NCI-H128 (cell line): Measurements from ENCODE around the gene NRF1.
"Not testable (repeated sequence)": the region's sequence is repeated elsewhere in the genome, so short reads cannot be mapped to it uniquely, and the experiment has no call there.

Experiments
- DNase-seq: peaks from one replicate; lab custom pipeline; 2025; ENCODE audit not compliant: unreplicated experiment; lab: John Stamatoyannopoulos, UW

The NRF1 gene

DNA sequence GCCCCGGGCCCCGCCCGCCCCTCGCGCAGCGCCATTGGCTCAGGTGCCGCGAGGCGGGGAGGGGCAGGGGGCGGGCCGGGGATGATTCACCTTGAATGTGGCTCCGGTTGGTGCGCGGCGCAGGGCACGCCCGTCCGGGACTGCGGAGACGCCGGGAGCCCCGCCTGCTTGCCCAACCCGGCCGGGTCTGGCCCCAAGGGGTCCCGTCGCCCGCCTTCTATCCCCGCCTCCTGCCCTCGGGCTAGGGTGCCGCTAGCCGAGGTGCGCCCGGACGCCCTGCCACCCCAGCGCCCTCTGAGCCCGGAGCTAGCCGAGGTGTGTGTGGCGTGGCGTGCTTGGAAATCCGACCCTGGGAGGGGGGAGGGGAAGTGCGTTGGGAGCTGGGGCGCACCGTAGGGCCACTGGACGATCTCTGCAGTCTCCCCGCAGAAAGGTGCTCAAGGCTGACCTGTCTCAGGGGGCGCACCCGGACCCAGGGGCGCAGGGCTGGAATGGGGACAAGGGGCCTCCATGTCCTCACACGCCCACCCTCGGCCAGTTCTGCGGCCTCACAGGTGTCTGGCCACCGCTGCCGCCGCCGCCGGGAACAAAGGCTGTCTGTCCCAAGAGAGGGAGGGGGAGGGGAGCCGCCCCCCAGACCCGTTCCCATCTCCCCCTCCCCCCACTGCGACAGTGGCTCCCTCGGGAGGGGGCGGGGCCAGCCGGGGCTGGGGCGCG, 168.9 kb downstream of the NRF1 start:
- peak; percentile 63 for DNase-seq

DNA sequence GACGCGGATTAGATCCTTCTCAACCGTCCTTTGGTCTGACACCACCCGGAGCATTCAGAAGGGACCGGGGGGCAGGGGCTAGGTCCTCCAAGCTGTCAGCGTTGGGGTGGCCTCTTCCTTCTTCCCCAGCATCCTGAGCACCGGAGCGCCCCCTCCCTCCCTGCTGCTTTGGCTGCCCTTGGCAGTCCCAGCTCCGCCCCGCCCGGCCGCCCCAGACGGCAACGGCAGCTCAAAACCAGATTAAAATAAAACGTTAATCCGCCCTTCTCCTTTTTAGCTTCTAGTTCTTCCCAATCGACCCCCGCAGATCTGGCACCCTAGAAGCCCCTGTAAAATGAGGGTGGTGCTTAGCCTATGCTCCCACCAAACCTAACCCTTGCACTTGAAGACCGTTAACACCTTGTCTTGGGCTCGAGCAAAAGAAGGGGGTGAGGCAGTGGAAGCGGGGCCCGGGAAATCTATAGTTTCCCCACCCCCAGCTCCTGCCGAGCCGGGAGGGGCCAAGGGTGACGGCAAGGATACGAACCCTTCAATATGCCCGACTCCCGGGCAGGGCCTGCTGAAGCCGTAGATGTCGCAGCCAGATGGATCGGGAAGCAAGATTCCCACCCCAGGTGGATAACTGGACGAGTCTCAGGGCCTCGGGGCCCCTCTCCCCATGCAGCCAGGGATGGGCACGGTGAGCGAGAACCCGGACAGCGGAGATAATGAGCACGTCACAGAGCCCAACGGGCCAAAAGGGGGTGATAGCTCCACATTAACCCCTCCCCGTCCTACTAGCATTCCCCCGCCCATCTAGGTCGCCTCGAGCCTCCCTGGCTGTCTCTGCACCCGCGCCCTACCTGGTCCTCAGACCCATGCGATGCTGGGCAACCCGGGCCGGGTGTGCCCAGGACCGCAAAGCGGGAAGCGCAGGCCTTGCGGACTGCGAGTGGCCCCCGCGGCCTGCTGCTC, 169.7 kb downstream of the NRF1 start:
- DNase-seq = no peak

GRCh38 chr7:129781928-129782817, 170.7 kb downstream of the NRF1 start:
- DNase-seq = peak; percentile 29

DNA sequence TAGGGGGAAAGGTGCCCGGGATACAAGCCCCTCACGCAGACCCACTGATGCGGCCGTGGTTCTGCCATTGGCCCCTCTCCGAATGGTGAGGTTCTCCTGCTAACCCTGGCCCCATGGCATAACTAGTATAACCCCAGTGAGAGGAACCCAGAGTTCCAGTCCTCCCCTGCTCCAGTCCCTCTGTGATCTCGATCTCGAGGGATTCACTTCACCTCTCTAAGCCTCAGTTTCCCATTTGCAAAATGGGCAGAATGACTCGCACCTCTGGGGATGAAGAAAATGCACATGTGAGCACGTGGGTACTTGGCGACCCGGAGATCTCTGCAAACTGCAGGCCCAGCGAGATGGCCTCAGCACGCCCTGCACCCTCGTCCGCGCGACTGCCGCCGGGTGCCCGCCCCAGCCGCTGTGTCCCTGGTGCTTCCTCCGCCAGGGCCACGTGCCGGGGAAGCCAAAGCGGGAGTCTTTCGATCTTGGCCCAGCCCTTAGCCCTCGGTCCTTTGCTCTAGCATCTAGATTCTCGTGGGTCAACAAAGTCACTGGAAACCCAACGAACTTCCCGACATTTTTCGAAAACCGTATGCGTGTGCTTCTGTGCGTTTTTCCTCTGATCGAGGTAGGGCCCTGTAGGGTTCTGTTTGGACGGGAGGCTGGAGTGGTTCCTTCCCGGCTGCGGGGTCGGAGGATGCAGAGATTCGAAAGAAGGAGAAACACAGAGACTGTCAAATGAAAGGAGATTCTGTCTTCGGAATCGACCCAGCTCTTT, 171.5 kb downstream of the NRF1 start:
- DNase-seq = no peak

- DNase-seq = no peak
These were observed 172.0 kb downstream of the NRF1 start for GRCh38 chr7:129783584-129783919.

DNA sequence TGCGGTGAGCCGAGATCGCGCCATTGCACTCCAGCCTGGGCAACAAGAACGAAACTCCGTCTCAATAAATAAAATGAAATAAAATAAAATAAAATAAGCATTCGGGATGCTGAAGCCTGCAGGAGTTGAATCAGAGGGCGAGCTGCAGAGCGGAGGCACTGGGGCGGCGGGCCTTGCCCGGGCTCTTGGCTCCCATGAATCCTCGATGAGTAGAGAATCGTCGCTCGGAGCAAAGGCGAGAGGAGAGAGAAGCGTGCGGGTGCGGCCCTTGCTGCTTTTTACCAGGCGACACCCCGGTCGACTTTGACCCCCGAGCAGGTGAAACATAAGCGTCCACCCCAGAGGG, 172.9 kb downstream of the NRF1 start:
- no peak for DNase-seq

DNA sequence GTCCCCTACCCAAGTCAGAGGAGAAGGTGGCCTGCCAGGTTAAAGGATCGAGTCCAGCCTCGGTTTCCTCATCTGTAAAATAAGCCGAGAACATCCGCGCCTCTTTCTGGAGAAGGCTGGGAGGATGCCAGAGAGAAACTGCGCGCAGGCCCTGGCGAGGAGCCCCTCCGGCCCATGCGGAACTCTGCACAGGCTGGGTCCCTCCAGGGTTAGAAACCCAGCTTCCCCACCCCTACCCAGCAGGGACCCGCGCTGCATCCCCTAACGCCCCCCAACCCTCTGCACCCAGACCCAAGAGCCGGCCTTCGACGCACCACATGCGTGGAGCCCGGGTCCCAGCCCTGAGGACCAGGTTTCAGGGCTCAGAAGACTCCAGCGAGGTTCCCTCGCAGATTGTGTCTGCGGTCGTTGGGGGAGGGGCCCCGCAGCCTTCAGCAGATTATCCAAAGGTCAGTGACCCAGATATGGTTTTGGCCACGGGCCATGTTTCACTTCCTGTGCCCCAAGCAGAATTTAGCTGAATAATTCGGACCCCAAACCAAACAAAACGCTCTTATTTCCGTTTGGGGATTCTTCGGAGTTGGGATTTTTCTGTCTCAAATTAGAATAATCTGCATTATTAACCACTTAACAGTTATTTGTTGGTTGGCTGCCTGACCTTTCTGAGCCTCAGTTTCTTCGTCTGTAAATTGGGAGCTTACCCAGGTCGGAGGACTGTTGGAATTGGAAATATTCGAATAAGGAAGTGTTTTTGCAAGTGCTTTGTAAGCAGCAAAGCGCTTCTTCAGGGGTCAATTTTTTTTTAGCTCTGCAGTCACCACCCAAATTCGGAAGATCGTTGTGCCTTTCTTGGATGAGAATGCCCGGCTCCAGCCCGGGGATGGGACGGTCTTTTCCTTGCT, 173.5 kb downstream of the NRF1 start:
- DNase-seq = no peak

GRCh38 chr7:129785685-129786514, 174.4 kb downstream of the NRF1 start:
- no peak for DNase-seq

- no peak for DNase-seq
These were observed 175.5 kb downstream of the NRF1 start for GRCh38 chr7:129786825-129787563.

GRCh38 chr7:129789000-129789399, 177.5 kb downstream of the NRF1 start:
- DNase-seq = no peak

DNA sequence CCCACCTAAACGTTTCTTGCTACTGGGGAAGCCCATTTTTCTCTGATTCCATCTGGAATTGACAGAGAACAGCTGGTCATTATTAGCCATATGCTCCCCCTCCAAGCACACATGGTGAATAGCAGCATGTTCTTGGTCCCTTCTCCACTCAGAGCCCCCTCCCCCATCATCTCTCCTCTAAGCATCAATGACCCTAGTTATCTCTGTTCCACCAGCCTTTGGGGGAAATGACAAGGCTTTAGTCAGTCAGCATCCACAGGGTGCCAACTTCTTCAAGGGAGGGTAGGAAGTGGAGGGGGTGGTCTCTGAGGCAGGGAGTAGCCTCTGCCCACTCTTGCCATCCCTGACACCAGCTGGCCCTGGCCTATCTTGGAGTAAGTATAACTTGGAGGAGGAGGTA, 178.1 kb downstream of the NRF1 start:
- DNase-seq = no peak

GRCh38 chr7:129790136-129790535, 178.6 kb downstream of the NRF1 start:
- no peak for DNase-seq

DNA sequence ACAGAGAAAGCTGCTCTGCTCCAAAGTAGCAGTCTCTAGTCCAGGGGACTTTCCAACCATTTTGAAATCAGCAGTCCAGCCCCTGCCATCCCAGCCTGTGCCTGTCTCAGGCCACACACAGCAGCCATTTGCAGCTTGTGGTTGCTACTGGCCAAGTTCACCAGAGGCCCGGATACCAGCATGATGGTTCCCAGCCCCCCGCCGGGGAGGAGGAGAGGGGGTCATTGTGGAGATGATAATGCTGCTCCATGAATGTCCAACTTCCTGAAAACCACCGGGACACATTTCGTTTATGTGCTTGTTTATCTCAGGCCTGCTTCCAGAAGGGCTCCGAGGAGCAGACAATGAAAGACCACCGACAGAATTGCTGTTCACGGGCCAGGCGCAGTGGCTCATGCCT, 181.2 kb downstream of the NRF1 start:
- no peak for DNase-seq

DNA sequence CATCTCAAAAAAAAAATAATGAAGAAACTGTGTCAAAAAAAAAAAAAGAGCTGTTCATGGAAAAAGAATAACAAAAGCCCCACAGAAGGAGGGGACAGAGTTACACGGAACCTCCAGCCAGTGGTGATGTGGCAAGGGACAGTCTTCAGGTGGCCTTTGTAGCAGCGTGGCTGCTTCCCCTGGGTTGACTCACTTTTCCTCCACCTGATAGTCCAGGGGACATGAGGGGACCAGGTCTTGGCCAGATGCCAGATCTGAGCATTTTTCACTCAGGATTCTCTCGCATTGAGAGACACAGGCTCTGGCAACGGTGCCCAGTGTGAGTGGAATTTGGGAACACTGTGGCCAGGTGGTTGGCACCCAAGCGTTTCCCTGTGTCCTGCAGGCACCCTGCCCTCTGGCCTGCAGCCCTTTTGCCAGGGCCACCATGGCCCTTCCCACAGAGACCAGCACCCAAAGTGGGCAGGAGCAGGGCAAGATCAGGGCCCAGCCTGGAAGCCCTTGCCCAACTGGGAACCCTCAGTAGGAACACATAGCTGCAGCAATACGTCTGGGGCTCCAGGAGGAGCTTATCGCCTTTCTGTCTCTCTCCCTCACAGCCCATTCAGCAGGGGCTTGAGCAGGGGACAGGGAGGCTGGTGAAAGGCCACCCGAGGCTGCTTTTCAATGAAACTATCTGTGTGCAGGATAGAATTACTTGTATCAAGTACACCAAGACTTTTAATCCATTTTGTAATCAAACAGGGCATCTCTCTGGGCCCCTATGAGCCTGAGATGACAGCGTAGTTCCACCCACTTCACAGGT, 182.2 kb downstream of the NRF1 start:
- no peak for DNase-seq

DNA sequence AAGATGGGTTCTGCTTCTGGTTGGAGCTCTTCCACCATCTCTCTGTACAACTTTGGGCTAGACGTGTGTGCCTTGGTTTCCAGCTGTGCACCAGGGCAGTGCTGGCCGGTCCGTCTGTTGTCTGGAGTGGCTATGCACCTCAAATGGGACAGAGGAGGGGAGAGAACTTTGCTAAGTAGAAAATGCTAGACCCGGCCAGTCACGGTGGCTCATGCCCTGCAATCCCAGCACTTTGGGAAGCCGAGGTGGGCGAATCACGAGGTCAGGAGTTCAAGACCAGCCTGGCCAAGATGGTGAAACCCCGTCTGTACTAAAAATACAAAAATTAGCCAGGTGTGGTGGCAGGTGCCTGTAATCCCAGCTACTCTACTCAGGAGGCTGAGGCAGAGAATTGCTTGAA, 182.9 kb downstream of the NRF1 start:
- DNase-seq = not testable (repeated sequence)

DNA sequence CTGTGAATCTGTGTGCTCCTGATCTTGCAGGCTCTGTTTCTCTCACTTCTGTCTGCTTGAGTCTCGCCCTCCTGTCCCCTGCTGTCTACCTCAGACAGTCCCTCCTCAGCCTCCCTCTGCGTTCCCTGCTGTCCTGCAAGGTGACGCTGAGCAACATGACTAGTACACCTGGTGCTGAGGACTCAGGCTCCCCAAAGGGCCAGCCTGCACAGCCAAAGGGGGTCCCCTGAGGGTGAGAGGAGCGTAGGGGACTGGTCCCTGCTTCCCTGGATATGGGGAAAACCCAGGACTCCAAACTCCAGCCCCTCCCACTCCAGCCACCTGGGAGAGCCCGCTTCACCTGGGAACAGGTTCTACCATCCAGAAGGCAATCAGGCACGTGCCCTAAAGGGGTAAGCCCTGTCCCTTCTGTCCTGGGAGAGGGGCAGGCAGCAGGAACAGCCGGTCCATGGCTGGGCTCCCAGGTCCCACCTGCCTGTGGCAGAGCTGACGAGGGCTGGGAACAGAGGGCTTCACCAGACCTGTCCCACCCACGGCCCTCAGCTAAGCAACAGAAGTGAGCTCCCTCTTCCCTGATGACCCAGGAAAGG, 184.8 kb downstream of the NRF1 start:
- DNase-seq = no peak

- DNase-seq = no peak
These were observed 185.8 kb downstream of the NRF1 start for GRCh38 chr7:129797214-129797789.
